IMR-90 (cell line): ENCODE data around the gene FNIP2. TPM values are rescaled to one million over a fixed set of nuclear protein-coding genes. Genes with fewer than 3 reads are reported as not detected.

Experiments used
- ATAC-seq: fragments of 200-7000 bp; cut with Tn5 transposase; 2 replicates; pipeline ENCODE4 v1.9.1; 2020; ENCODE audit warnings: low read depth, mild to moderate bottlenecking, moderate library complexity
- Bru-seq: library from RNA; stranded (reverse); fragments of 400-500 nt; gene quantifications from one replicate; lab custom pipeline; 2021; lab: Mats Ljungman, UMichigan
- BruChase-seq, 2 experiments: library from RNA; stranded (reverse); fragments of 400-500 nt; gene quantifications; one replicate each; lab custom pipeline; 2021; lab: Mats Ljungman, UMichigan
- BruUV-seq: library from RNA; stranded (reverse); fragments of 400-500 nt; replicated peaks from 2 replicates; lab custom pipeline; 2021; lab: Mats Ljungman, UMichigan
- CTCF ChIA-PET: fragments of 300-600 bp; formaldehyde crosslinking; extraction: SDS; loops from one replicate; lab custom pipeline; 2021; ENCODE audit warnings: antibody characterized with exemption; lab: Yijun Ruan, JAX
- POLR2A ChIA-PET: fragments of 300-600 bp; sonication (Branson Sonifier 250); formaldehyde crosslinking; loops from one replicate; lab custom pipeline; 2022; ENCODE audit warnings: antibody characterized with exemption; ENCODE audit not compliant: unreplicated experiment; lab: Charles Lee
- DNase-seq: peaks from one replicate; pipeline ENCODE4 v3.0.0; 2013
- H2AFZ ChIP-seq: replicated peaks from 2 replicates; pipeline ENCODE3; 2013; ENCODE audit warnings: low read length, mild to moderate bottlenecking; ENCODE audit not compliant: poor library complexity
- H2AK5ac ChIP-seq: 2 replicates; pipeline ENCODE4 v1.6.1; 2013; ENCODE audit warnings: low read depth, low read length, inconsistent platforms
- H2AK9ac ChIP-seq: replicated peaks from 2 replicates; pipeline ENCODE3; 2013; ENCODE audit warnings: mild to moderate bottlenecking, low read depth, low read length, moderate library complexity; ENCODE audit not compliant: poor library complexity
- H2BK120ac ChIP-seq: 2 replicates; pipeline ENCODE4 v1.6.1; 2013; ENCODE audit warnings: low read depth, low read length, inconsistent platforms
- H2BK15ac ChIP-seq: 3 replicates; pipeline ENCODE4 v1.6.1; 2013; ENCODE audit warnings: low read depth, low read length, inconsistent platforms
- H2BK20ac ChIP-seq: 2 replicates; pipeline ENCODE4 v1.6.1; 2013; ENCODE audit warnings: low read depth, mild to moderate bottlenecking, inconsistent platforms, low read length, moderate library complexity
- H2BK5ac ChIP-seq: 2 replicates; pipeline ENCODE4 v1.6.1; 2013; ENCODE audit warnings: mild to moderate bottlenecking, low read depth, low read length, inconsistent platforms; ENCODE audit not compliant: poor library complexity, severe bottlenecking
- H3K14ac ChIP-seq: replicated peaks from 2 replicates; pipeline ENCODE4 v1.6.1; 2013; ENCODE audit warnings: low read depth, low read length, inconsistent platforms
- H3K18ac ChIP-seq: 2 replicates; pipeline ENCODE4 v1.6.1; 2013; ENCODE audit warnings: low read depth, low read length, control low read depth
- H3K23ac ChIP-seq: 2 replicates; pipeline ENCODE4 v1.6.1; 2013; ENCODE audit warnings: low read depth, low read length, inconsistent platforms
- H3K27ac ChIP-seq: 2 replicates; pipeline ENCODE4 v1.5.1; 2013; ENCODE audit warnings: mild to moderate bottlenecking, control low read depth, low read length; ENCODE audit not compliant: insufficient read depth
- H3K27me3 ChIP-seq: 2 replicates; pipeline ENCODE4 v1.6.1; 2013; ENCODE audit warnings: low read length; ENCODE audit not compliant: control insufficient read depth, insufficient read depth
- H3K36me3 ChIP-seq: 2 replicates; pipeline ENCODE4 v1.6.1; 2013; ENCODE audit warnings: low read length, mixed read lengths; ENCODE audit not compliant: control insufficient read depth, insufficient read depth
- H3K4ac ChIP-seq: 2 replicates; pipeline ENCODE4 v1.6.1; 2013; ENCODE audit warnings: low read depth, low read length, inconsistent platforms
- H3K4me1 ChIP-seq: 2 replicates; pipeline ENCODE4 v1.6.1; 2013; ENCODE audit warnings: low read length, mixed read lengths; ENCODE audit not compliant: control insufficient read depth, insufficient read depth
- H3K4me2 ChIP-seq: 2 replicates; pipeline ENCODE4 v1.6.1; 2013; ENCODE audit warnings: low read depth, mild to moderate bottlenecking, control low read depth, low read length, moderate library complexity
- H3K4me3 ChIP-seq: 2 replicates; pipeline ENCODE4 v1.5.1; 2013; ENCODE audit warnings: low read depth, mild to moderate bottlenecking, control low read depth, low read length, moderate library complexity; ENCODE audit not compliant: insufficient read depth
- H3K56ac ChIP-seq: 2 replicates; pipeline ENCODE4 v1.6.1; 2013; ENCODE audit warnings: low read length, inconsistent platforms; ENCODE audit not compliant: insufficient read depth; ENCODE audit errors: extremely low read depth
- H3K79me1 ChIP-seq, 2 experiments: 2 replicates each; pipeline ENCODE4 v1.6.1; 2013; ENCODE audit warnings: low read length in 2 of 2, inconsistent platforms in 1 of 2, low read depth in 1 of 2
- H3K9ac ChIP-seq: 2 replicates; pipeline ENCODE4 v1.6.1; 2013; ENCODE audit warnings: low read depth, low read length, control low read depth
- H3K9me1 ChIP-seq: 2 replicates; pipeline ENCODE4 v1.6.1; 2013; ENCODE audit warnings: low read length, inconsistent platforms; ENCODE audit not compliant: insufficient read depth
- H3K9me3 ChIP-seq: 2 replicates; pipeline ENCODE4 v1.6.1; 2013; ENCODE audit warnings: low read length; ENCODE audit not compliant: control insufficient read depth, insufficient read depth
- H4K20me1 ChIP-seq: 2 replicates; pipeline ENCODE4 v1.6.1; 2013; ENCODE audit warnings: low read length, inconsistent platforms; ENCODE audit not compliant: insufficient read depth
- H4K5ac ChIP-seq: 2 replicates; pipeline ENCODE4 v1.6.1; 2013; ENCODE audit warnings: mild to moderate bottlenecking, low read depth, low read length, control low read depth
- H4K8ac ChIP-seq, 2 experiments: 2 replicates each; pipeline ENCODE4 v1.6.1; 2013; ENCODE audit warnings: low read depth in 2 of 2, low read length in 2 of 2, control low read depth in 1 of 2, inconsistent platforms in 1 of 2
- H4K91ac ChIP-seq: 2 replicates; pipeline ENCODE4 v1.6.1; 2013; ENCODE audit warnings: low read depth, low read length, inconsistent platforms; ENCODE audit not compliant: insufficient read depth
- CHD1 ChIP-seq: IDR thresholded peaks from 2 replicates; pipeline ENCODE4 v1.6.1; 2012; ENCODE audit warnings: low read depth, low read length, improper control_type of control experiment
- MAZ ChIP-seq: IDR thresholded peaks from 2 replicates; pipeline ENCODE4 v1.6.1; 2012; ENCODE audit warnings: low read depth, mild to moderate bottlenecking, low read length, improper control_type of control experiment, moderate library complexity, borderline replicate concordance
- MXI1 ChIP-seq: IDR thresholded peaks from 2 replicates; pipeline ENCODE4 v1.6.1; 2012; ENCODE audit warnings: low read depth, mild to moderate bottlenecking, low read length, moderate library complexity, borderline replicate concordance
- NFE2L2 ChIP-seq: fragments of 150-350 bp; IDR thresholded peaks from 2 replicates; pipeline ENCODE4 v1.6.1; 2016; ENCODE audit warnings: low read depth, mild to moderate bottlenecking, low read length
- POLR2A ChIP-seq: IDR thresholded peaks from 2 replicates; pipeline ENCODE4 v1.6.1; 2012; ENCODE audit warnings: mild to moderate bottlenecking, low read depth, low read length
- RAD21 ChIP-seq: IDR thresholded peaks from 2 replicates; pipeline ENCODE4 v1.6.1; 2012; ENCODE audit warnings: low read length, improper control_type of control experiment
- USF2 ChIP-seq: fragments of 150-350 bp; IDR thresholded peaks from 2 replicates; pipeline ENCODE4 v1.6.1; 2017; ENCODE audit warnings: mild to moderate bottlenecking, antibody characterized with exemption, low read length, low read depth
- WGBS, 2 experiments: methylation state at CpG; one replicate each; pipeline versions ENCODE4 v1.1.5 to v1.1.7; 2013; ENCODE audit warnings: missing lambda C conversion rate in 2 of 2; ENCODE audit not compliant: insufficient read length in 1 of 2; ENCODE audit errors: extremely low coverage in 2 of 2; 5-methylcytosine and 5-hydroxymethylcytosine counted together
- dilution Hi-C: fragments of 300-500 bp; cut with HindIII; formaldehyde crosslinking; loops from one replicate; pipeline ENCODE4 v1.14.3; 2018; ENCODE audit warnings: low sequenced_read_pairs; ENCODE audit not compliant: unreplicated experiment
- in situ Hi-C: fragments of 300-500 bp; cut with MboI; formaldehyde crosslinking; loops from 3 replicates; pipeline ENCODE4 v1.14.3; 2019; ENCODE audit warnings: low sequenced_read_pairs, inconsistent platforms, mixed read lengths
- intact Hi-C: fragments of 100-400 bp; cut with micrococcal nuclease; formaldehyde crosslinking; loops from 2 replicates; pipeline ENCODE4 v1.10.0; 2022
- long read RNA-seq: library from polyadenylated mRNA; unstranded; transcript quantifications from one replicate; pipeline ENCODE4 v2.0.0, GENCODE V29; 2021; ENCODE audit not compliant: unreplicated experiment
- polyA plus RNA-seq, 3 experiments: library from polyadenylated mRNA; depleted of rRNA; stranded (reverse); fragments of >200 nt; gene quantifications; 2 replicates each; pipeline ENCODE4 v1.2.3, GENCODE V29; 2012; ENCODE audit warnings: low replicate concordance in 1 of 3
- total RNA-seq: library from RNA; depleted of rRNA; stranded (reverse); fragments of >200 nt; gene quantifications from 2 replicates; pipeline ENCODE4 v1.2.3, GENCODE V29; 2012; rRNA removed

FNIP2 gene
- total RNA-seq (22.2 and 24.6 TPM in 2 replicates), polyA plus RNA-seq (2012; rRNA removed) (3.9 and 4.7 TPM in 2 replicates), Bru-seq, nascent RNA (percentile 80 among the genes with signal in this experiment), BruChase-seq, experiment 1, labeled RNA remaining after a 6-hour chase (percentile 67 among the genes with signal in this experiment), BruChase-seq, experiment 2, labeled RNA remaining after a 2-hour chase (percentile 68 among the genes with signal in this experiment)
- 1.6 and 2.5 TPM in 2 replicates for polyA plus RNA-seq (2012; cell fraction: cytosol; rRNA removed)
- polyA plus RNA-seq (2012; cell fraction: nucleus; rRNA removed; ENCODE audit: low replicate concordance): 1.7 and 5.1 TPM in 2 replicates
- long read RNA-seq, full-length matches to known transcripts: 6 of 29 reads
- long read RNA-seq, partial matches to known transcripts: 4 of 29 reads
- long read RNA-seq, other reads (novel, unspliced or antisense): 19 of 29 reads

- ChIA-PET POLR2A (no interaction called here), CTCF (interaction anchor here (0.6 kb wide), 2 partner anchors 11 to 106 kb away, joined by 3 to 6 read pairs; no protein-coding TSS in a partner anchor)
- Histone ChIP-seq H2BK15ac (peak within 1 kb of the TSS; percentile 90; the same call in 2 of the 3 replicates), H3K4me1 (peaks cover 1% of the 10 kb centered on the region; the same call in 1 of the 2 replicates), H2BK5ac (peak within 1 kb of the TSS; percentile 63), H3K79me1 (peaks cover 10 to 34% of the 10 kb centered on the region in 2 experiments), H3K27ac (peak within 1 kb of the TSS; percentile 87), H3K4ac (peak within 1 kb of the TSS; percentile 87), H4K91ac (peak within 1 kb of the TSS; percentile 79), H3K4me3 (peak within 1 kb of the TSS; percentile 99), H3K9me1 (peaks cover 7% of the 10 kb centered on the region; the same call in 1 of the 2 replicates), H3K4me2 (peak within 1 kb of the TSS; percentile 95), H2AFZ (peak within 1 kb of the TSS; percentile 94), H4K20me1 (no peaks in the 10 kb centered on the region), H3K27me3 (no peaks in the 10 kb centered on the region), H4K5ac (peak within 1 kb of the TSS; percentile 84), H3K9me3 (no peaks in the 10 kb centered on the region), H2BK120ac (peak within 1 kb of the TSS; percentile 78), H3K9ac (peak within 1 kb of the TSS; percentile 94), H4K8ac (peak within 1 kb of the TSS; percentile 76 to 82), H3K56ac (peak within 1 kb of the TSS; percentile 80), H3K18ac (peak within 1 kb of the TSS; percentile 85), H2BK20ac (peak within 1 kb of the TSS; percentile 17; the same call in 1 of the 2 replicates), H3K23ac (peak within 1 kb of the TSS; percentile 98), H3K36me3 (no peaks in the 10 kb centered on the region), H2AK5ac (peak within 1 kb of the TSS; percentile 76), H3K14ac (peak within 1 kb of the TSS; percentile 93), H2AK9ac (peak within 1 kb of the TSS; percentile 77)
- dilution Hi-C loops: no loop called here
- BruUV-seq: no TSS peak
- in situ Hi-C loops: no loop called here
- peak; percentile 35; the same call in 1 of the 2 replicates for TF ChIP-seq MAZ
- no peak for TF ChIP-seq NFE2L2
- peak; percentile 52; the same call in 1 of the 2 replicates for TF ChIP-seq USF2
- TF ChIP-seq POLR2A: peak; percentile 80
- no peak for TF ChIP-seq RAD21
- TF ChIP-seq CHD1: no peak
- TF ChIP-seq MXI1: 0 out of 2 replicates have a peak, but pooled peaks have one; percentile 10
- DNase-seq: peak; percentile 72
- intact Hi-C loops: loop anchor here (1.0 to 2.0 kb wide), 2 partner anchors 38 to 82 kb away; no protein-coding TSS in a partner anchor
- ATAC-seq: peak; percentile 98
- WGBS, 2 experiments: 3% methylated on average over 52 of the region's 88 CpGs; no CpG with 5 or more reads in 1 of the 2 experiments
Measured at GRCh38 chr4:158768555-158769174, at the start of gene FNIP2. FNIP2 (plus strand) TSS chr4:158769026; CDS start chr4:158769213, 187 bp downstream.
